Ectodermal cell (in vitro differentiated cells): ENCODE data around the gene RPUSD1.

Source experiments
- H3K27ac ChIP-seq: 2 replicates; pipeline ENCODE4 v1.7.0; 2013; ENCODE audit warnings: mild to moderate bottlenecking, low read depth, low read length; ENCODE audit not compliant: insufficient read depth, poor library complexity, severe bottlenecking
- H3K27me3 ChIP-seq: 2 replicates; pipeline ENCODE4 v1.7.0; 2013; ENCODE audit warnings: mild to moderate bottlenecking, low read length; ENCODE audit not compliant: insufficient read depth, control insufficient read depth, poor library complexity, severe bottlenecking
- H3K36me3 ChIP-seq: one replicate; pipeline ENCODE4 v1.7.0; 2013; ENCODE audit warnings: low read length; ENCODE audit not compliant: control insufficient read depth, insufficient read depth
- H3K4me1 ChIP-seq: one replicate; pipeline ENCODE4 v1.7.0; 2013; ENCODE audit warnings: low read length; ENCODE audit not compliant: control insufficient read depth, insufficient read depth
- H3K4me3 ChIP-seq: 2 replicates; pipeline ENCODE4 v1.7.0; 2013; ENCODE audit warnings: low read depth, low read length, control low read depth; ENCODE audit not compliant: insufficient read depth
- H3K9me3 ChIP-seq: 2 replicates; pipeline ENCODE4 v1.7.0; 2013; ENCODE audit warnings: mild to moderate bottlenecking, low read length, moderate library complexity; ENCODE audit not compliant: control insufficient read depth
- WGBS, 2 experiments: methylation state at CpG; one replicate each; pipeline ENCODE4 v1.1.7; 2013; ENCODE audit warnings: missing lambda C conversion rate in 2 of 2; 5-methylcytosine and 5-hydroxymethylcytosine counted together

Gene RPUSD1

DNA sequence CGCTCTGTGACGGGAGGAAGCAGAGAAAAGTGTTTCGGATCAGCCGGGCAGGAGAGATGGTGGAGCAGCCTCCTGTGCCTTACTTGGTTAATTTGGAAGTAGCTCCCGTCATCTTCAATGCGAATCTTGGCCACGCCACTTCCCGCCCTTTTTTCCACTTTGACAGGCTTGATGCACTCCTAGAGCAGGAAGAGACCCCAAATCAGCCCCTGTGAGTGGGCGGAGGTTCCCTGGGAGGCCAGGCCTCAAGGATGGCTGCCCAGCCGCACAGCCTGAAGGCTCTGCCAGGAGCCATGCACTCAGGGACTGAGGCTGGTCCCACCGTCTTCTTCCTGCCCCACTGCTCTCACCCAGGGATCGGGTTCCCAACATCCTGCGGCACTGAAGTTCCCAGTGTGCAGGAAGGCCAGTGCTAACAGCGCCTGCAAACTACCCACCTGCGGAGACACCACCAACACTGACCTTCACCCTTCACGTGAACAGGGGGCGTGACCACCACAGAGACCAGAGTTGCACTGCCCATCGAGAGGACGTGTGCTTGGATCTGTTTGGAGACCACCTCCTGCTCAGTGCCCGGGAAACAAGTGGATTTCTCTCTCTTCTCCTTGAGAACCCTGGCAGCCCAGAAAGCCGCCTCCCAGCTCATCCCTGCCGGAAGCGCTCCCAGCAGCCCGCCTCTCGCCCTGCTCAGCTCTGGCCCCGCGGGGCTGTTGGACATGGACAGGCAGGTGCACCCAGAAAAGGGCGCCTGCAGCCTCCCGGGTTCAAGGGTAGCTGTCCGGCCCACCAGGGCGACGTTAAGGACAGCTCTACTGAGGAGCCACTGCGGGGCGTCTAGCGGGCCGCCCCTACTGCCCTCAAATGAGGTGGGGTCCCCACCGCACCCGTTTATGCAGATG lies 48.4 kb downstream of the RPUSD1 start:
- H3K36me3 ChIP-seq: no peaks in the 10 kb centered on the region
- no peaks in the 10 kb centered on the region for H3K27me3 ChIP-seq
- peaks cover 7% of the 10 kb centered on the region for H3K4me1 ChIP-seq
- no peaks in the 10 kb centered on the region for H3K9me3 ChIP-seq
- H3K27ac ChIP-seq: no peak overlapping the region
- peak overlapping the region; percentile 94 for H3K4me3 ChIP-seq
- WGBS, 2 experiments: 59% methylated on average over 38 of the region's 38 CpGs

DNA sequence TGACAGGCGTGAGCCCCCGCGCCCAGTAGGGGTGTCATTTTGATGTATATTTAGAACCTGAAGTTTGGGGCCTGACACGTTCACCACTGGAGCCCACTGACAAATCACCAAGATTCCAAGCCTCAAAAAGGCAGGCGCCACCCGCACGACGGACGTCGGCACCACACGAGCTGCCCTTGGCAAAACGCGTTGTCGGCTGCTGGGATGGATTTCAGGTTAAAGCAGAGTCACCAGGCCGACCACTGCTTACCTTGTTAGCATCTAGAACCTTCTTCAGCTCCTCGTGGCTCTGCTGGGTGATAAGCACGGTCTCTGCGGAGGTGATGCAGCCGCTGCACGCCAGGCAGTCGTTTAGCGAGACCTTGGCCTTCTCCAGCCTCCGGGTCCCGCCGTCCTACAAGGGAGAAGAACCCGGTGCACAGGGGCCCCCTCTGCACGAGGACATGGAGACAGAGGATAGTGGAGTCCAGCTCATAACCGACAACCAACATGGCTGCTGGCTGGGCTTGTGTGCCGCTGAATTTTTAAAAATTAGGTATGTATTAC lies 51.2 kb downstream of the RPUSD1 start:
- Histone ChIP-seq H3K27me3 (no peaks in the 10 kb centered on the region), H3K4me1 (peaks cover 7% of the 10 kb centered on the region), H3K4me3 (no peak overlapping the region), H3K9me3 (no peaks in the 10 kb centered on the region), H3K27ac (no peak overlapping the region), H3K36me3 (no peaks in the 10 kb centered on the region)
- 95 to 97% methylated on average over 29 of the region's 29 CpGs for WGBS, 2 experiments

DNA sequence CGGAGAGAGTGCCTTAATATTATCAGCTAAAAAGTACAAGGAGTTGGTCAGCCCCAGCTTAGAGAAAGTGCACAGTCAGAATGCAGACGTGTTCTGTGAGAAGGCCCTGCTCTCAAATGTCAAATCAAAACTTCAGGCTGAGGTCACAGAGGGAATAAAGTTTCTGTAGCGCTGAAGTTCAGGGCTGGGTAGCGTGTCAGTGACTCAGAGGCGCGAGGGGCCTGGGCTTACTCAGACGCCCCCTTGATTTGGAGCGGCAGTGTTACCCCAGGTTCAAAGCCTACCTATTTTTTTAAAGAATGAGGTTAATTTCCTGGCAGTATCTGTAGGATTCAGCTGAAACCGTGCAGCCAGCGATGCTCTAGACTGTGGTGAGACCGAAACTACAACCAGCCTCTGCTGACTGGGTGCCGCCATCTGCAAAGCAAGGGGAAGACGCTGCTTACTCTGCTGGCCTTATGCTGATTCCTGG lies 52.2 kb downstream of the RPUSD1 start:
- 95% methylated on average over 13 of the region's 13 CpGs for WGBS, 2 experiments

DNA sequence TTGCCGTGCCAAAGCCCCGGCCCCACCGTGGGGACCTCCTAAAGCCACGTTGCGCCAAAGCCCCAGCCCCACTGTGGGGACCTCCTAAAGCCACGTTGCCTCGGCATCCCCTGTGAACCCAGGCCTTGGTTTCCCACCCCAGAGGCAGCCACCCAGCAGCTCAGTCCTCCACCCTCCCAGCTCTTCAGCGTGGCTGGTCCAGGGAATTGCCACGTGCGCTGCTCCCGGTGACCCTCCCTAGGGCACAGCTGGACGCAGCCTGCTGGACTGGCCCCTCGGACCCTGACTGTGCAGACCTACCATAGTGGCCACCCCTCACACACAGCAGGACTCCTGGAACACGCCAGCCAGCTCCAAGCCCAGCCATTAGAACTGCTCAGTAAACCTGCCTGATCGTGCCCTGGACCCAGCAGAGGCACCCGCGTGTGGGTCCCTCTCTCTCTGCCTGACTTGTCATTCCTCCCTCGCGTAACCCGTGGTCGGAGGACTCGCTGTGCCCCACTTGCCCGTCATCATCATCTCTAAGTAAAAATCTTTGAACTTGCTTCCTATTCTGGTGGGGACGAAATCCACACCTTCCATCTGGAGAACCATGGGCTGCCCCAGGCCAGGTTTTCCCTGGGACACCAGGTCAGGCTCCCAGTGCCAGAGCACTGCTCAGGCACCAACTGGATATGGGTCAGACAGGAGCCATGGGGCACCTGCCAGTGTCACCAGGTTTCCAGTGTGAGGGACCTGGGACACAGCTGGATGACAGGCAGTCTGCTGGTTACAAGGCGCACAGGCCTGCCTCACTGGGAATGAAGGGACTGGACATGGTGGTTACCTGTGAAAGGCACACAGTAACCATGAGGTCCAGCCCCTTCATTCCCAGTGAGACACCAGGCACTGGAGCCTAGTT lies 53.0 kb downstream of the RPUSD1 start:
- WGBS, 2 experiments: 94 to 95% methylated on average over 25 of the region's 25 CpGs

More for the DNA sequence above, 52.2 kb downstream of the RPUSD1 start:
- H3K4me3 ChIP-seq: no peak overlapping the region
- H3K27ac ChIP-seq: no peak overlapping the region
- H3K4me1 ChIP-seq: peaks cover 7% of the 10 kb centered on the region
- H3K9me3 ChIP-seq: no peaks in the 10 kb centered on the region
- no peaks in the 10 kb centered on the region for H3K36me3 ChIP-seq
- no peaks in the 10 kb centered on the region for H3K27me3 ChIP-seq

More for the DNA sequence above, 53.0 kb downstream of the RPUSD1 start:
- Histone ChIP-seq H3K4me3 (no peak overlapping the region), H3K4me1 (peaks cover 7% of the 10 kb centered on the region), H3K27ac (no peak overlapping the region), H3K36me3 (no peaks in the 10 kb centered on the region), H3K9me3 (no peaks in the 10 kb centered on the region), H3K27me3 (no peaks in the 10 kb centered on the region)
